B cell (primary cell): ENCODE results near the gene NIBAN1. TPM values are rescaled to one million over a fixed set of nuclear protein-coding genes. Genes with fewer than 3 reads are reported as not detected.

Source experiments
- ATAC-seq: fragments of 200-7000 bp; cut with Tn5 transposase; one replicate; pipeline ENCODE4 v1.10.0; 2021; ENCODE audit warnings: low read depth, mild to moderate bottlenecking, moderate number of reproducible peaks, moderate library complexity
- CTCF ChIA-PET: fragments of 350-600 bp; sonication (Branson Sonifier 250); formaldehyde crosslinking; loops from one replicate; lab custom pipeline; 2021; ENCODE audit warnings: antibody characterized with exemption, inconsistent platforms; lab: Charles Lee
- POLR2A ChIA-PET: fragments of 350-600 bp; sonication (Branson Sonifier 250); formaldehyde crosslinking; loops from one replicate; lab custom pipeline; 2021; ENCODE audit warnings: antibody characterized with exemption; lab: Charles Lee
- DNase-seq: peaks from one replicate; pipeline ENCODE4 v3.0.0; 2013
- H2AFZ ChIP-seq: 2 replicates; pipeline ENCODE4 v1.6.1; 2012; ENCODE audit warnings: mild to moderate bottlenecking, low read depth, low read length; ENCODE audit not compliant: insufficient read depth, poor library complexity, severe bottlenecking
- H3K27ac ChIP-seq, 2 donors: 1 replicate in 1 of 2; 2 replicates in 1 of 2; pipeline ENCODE4 v1.5.1; 2012 to 2013; ENCODE audit warnings: low read length in 2 of 2, mild to moderate bottlenecking in 2 of 2, moderate library complexity in 1 of 2
- H3K27me3 ChIP-seq, 4 experiments: fragments of 200-600 bp in 1 of 4; sonication (generic) in 1 of 4; replicated peaks in 1 of 4; 1 replicate in 2 of 4; 2 replicates in 2 of 4; pipeline versions ENCODE4 v1.6.1 to v1.7.0; 2013 to 2016; ENCODE audit warnings: low read length in 3 of 4, mild to moderate bottlenecking in 2 of 4, mixed read lengths in 1 of 4, moderate library complexity in 1 of 4; ENCODE audit not compliant: insufficient read depth in 4 of 4, control insufficient read depth in 3 of 4; ENCODE audit errors: control extremely low read depth in 1 of 4
- H3K36me3 ChIP-seq, 2 experiments: replicated peaks in 1 of 2; 1 replicate in 1 of 2; 2 replicates in 1 of 2; pipeline versions ENCODE4 v1.6.1 to v1.7.1; 2013; ENCODE audit warnings: low read length in 1 of 2; ENCODE audit not compliant: insufficient read depth in 2 of 2, control insufficient read depth in 1 of 2; ENCODE audit errors: control extremely low read depth in 1 of 2, extremely low read depth in 1 of 2
- H3K4me1 ChIP-seq, 2 donors: fragments of 200-600 bp in 1 of 2; sonication (generic) in 1 of 2; 1 replicate in 1 of 2; 2 replicates in 1 of 2; pipeline versions ENCODE4 v1.5.1 to v1.6.1; 2013 to 2017; ENCODE audit warnings: low read length in 2 of 2; ENCODE audit not compliant: control insufficient read depth in 2 of 2, insufficient read depth in 2 of 2
- H3K4me2 ChIP-seq: replicated peaks from 2 replicates; pipeline ENCODE3; 2012; ENCODE audit warnings: mild to moderate bottlenecking, low read depth, low read length; ENCODE audit not compliant: poor library complexity, severe bottlenecking
- H3K4me3 ChIP-seq, 5 experiments: fragments of 200-600 bp in 1 of 5; sonication (generic) in 1 of 5; 1 replicate in 3 of 5; 2 replicates in 2 of 5; pipeline versions ENCODE4 v1.5.1 to v1.7.0; 2011 to 2016; ENCODE audit warnings: low read length in 4 of 5, mild to moderate bottlenecking in 4 of 5, low read depth in 2 of 5, control low read depth in 1 of 5, moderate library complexity in 1 of 5; ENCODE audit not compliant: insufficient read depth in 1 of 5; ENCODE audit errors: control extremely low read depth in 1 of 5, extremely low read depth in 1 of 5
- H3K79me2 ChIP-seq: fragments of 200-600 bp; sonication (generic); one replicate; pipeline ENCODE4 v1.6.0; 2016; ENCODE audit warnings: low read length; ENCODE audit not compliant: control insufficient read depth, insufficient read depth
- H3K9ac ChIP-seq: fragments of 200-600 bp; sonication (generic); 2 replicates; pipeline ENCODE4 v1.6.1; 2017; ENCODE audit warnings: mild to moderate bottlenecking, low read length, moderate library complexity
- H3K9me3 ChIP-seq, 3 donors: one replicate each; pipeline versions ENCODE4 v1.6.1 to v1.7.1; 2013; ENCODE audit warnings: low read length in 2 of 3; ENCODE audit not compliant: control insufficient read depth in 2 of 3, insufficient read depth in 1 of 3; ENCODE audit errors: control extremely low read depth in 1 of 3
- H4K20me1 ChIP-seq: 2 replicates; pipeline ENCODE4 v1.6.0; 2012; ENCODE audit warnings: mild to moderate bottlenecking, low read length; ENCODE audit not compliant: insufficient read depth, control insufficient read depth, poor library complexity, severe bottlenecking
- H3K27ac Mint-ChIP-seq: one replicate; pipeline ENCODE4 v1.8.0; 2021; ENCODE audit warnings: mixed read lengths
- H3K27me3 Mint-ChIP-seq: one replicate; pipeline ENCODE4 v1.8.0; 2021; ENCODE audit warnings: mixed read lengths
- H3K4me1 Mint-ChIP-seq: one replicate; pipeline ENCODE4 v1.8.0; 2021; ENCODE audit warnings: mixed read lengths
- H3K4me3 Mint-ChIP-seq: one replicate; pipeline ENCODE4 v1.8.0; 2021; ENCODE audit warnings: mixed read lengths
- H3K9me3 Mint-ChIP-seq: one replicate; pipeline ENCODE4 v1.8.0; 2022; ENCODE audit warnings: mixed read lengths; ENCODE audit not compliant: insufficient read depth
- EZH2 ChIP-seq: IDR thresholded peaks from 2 replicates; pipeline ENCODE4 v1.6.1; 2012; ENCODE audit warnings: borderline replicate concordance, low read depth, mild to moderate bottlenecking, moderate library complexity, low read length; ENCODE audit not compliant: insufficient read depth, poor library complexity, severe bottlenecking
- WGBS: methylation state at CpG from one replicate; pipeline ENCODE4 v1.1.5; 2013; ENCODE audit warnings: missing lambda C conversion rate; ENCODE audit not compliant: insufficient coverage; 5-methylcytosine and 5-hydroxymethylcytosine counted together
- intact Hi-C: fragments of 100-400 bp; cut with micrococcal nuclease; formaldehyde crosslinking; loops from one replicate; pipeline ENCODE4 v1.10.0; 2022
- polyA plus RNA-seq: library from polyadenylated mRNA; depleted of rRNA; stranded (reverse); fragments of >200 nt; gene quantifications from 2 replicates; pipeline ENCODE4 v1.2.3, GENCODE V29; 2012
- total RNA-seq, 2 donors: library from RNA; stranded (reverse); fragments of 120-200 nt in 1 of 2; gene quantifications; 1 replicate in 1 of 2; 2 replicates in 1 of 2; pipeline versions ENCODE4 v1.2.3 to v1.2.4, GENCODE V29; 2013 to 2022
- TF ChIP-seq, protein P1 (sequence below): fragments of 200-600 bp; IDR thresholded peaks from one replicate; pipeline ENCODE4 v1.8.0; 2022; ENCODE audit warnings: antibody characterized with exemption, mild to moderate bottlenecking

The NIBAN1 gene
- total and polyA plus RNA-seq, 2 donors (not counting 1 experiment from before 2014, with no cell fraction given), result 1.2 to 13.2 TPM

DNA sequence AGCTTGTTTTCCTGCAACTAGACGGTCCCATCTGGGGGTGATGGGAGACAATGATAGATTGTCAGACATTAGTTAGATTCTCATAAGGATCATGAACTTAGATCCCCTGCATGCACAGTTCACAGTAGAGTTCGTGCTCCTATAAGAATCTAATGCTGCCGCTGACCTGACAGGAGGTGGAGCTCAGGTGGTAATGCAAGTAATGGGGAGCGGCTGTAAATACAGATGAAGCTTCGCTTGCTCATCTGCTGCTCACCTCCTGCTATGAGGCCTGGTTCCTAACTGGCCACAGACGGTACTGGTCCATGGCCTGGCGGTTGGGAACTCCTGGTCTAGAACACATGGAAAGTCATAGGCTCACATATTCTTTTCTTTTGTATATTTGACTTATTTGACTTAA is 42.0 kb downstream of the NIBAN1 start:
- no peaks in the 10 kb centered on the region for H3K36me3 ChIP-seq
- WGBS, result 100% methylated on average over 5 of the region's 7 CpGs
- no peaks in the 10 kb centered on the region for H3K9me3 ChIP-seq
- no peak overlapping the region for H3K4me3 Mint-ChIP-seq
- TF ChIP-seq, protein P1, sequence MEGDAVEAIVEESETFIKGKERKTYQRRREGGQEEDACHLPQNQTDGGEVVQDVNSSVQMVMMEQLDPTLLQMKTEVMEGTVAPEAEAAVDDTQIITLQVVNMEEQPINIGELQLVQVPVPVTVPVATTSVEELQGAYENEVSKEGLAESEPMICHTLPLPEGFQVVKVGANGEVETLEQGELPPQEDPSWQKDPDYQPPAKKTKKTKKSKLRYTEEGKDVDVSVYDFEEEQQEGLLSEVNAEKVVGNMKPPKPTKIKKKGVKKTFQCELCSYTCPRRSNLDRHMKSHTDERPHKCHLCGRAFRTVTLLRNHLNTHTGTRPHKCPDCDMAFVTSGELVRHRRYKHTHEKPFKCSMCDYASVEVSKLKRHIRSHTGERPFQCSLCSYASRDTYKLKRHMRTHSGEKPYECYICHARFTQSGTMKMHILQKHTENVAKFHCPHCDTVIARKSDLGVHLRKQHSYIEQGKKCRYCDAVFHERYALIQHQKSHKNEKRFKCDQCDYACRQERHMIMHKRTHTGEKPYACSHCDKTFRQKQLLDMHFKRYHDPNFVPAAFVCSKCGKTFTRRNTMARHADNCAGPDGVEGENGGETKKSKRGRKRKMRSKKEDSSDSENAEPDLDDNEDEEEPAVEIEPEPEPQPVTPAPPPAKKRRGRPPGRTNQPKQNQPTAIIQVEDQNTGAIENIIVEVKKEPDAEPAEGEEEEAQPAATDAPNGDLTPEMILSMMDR, result no peak
- no peak for TF ChIP-seq EZH2
- no peaks in the 10 kb centered on the region for H3K27me3 Mint-ChIP-seq
- intact Hi-C loops, result no loop called here
- ChIA-PET CTCF (no interaction called here), POLR2A (no interaction called here)
- no peak overlapping the region for H3K27ac ChIP-seq
- H3K9ac ChIP-seq, result no peak overlapping the region
- no peaks in the 10 kb centered on the region for H3K4me1 Mint-ChIP-seq
- H3K4me3 ChIP-seq, result no peak overlapping the region
- ATAC-seq (no peak), DNase-seq (no peak)
- H3K4me2 ChIP-seq, result no peak overlapping the region
- H3K79me2 ChIP-seq, result no peaks in the 10 kb centered on the region
- no peak overlapping the region for H2AFZ ChIP-seq
- H4K20me1 ChIP-seq, result no peaks in the 10 kb centered on the region
- H3K9me3 Mint-ChIP-seq, result no peaks in the 10 kb centered on the region
- no peaks in the 10 kb centered on the region for H3K4me1 ChIP-seq
- H3K27me3 ChIP-seq, result no peaks in the 10 kb centered on the region
- H3K27ac Mint-ChIP-seq, result no peak overlapping the region

DNA sequence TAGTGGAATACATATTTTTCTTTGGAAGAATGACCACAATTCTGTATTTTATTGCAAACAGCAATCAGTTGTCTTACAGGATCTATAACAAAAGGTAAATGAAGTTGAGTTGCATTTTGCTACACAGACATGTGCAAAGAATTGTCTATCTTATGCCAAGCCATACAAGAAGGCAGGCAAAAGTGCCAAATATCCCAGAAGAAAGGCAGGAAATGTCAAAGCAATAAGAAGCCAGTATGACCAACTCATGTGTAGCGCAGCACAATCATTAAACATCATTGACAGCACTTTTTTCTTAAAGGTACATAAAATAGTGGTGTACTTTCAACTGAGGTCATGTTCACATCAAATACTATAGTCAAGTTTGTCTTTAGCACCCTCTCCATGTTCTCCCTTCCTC is 42.7 kb downstream of the NIBAN1 start:
- Histone ChIP-seq H3K27ac (no peak overlapping the region), H3K4me3 (no peak overlapping the region), H3K27me3 (no peaks in the 10 kb centered on the region), H4K20me1 (no peaks in the 10 kb centered on the region), H3K4me2 (no peak overlapping the region), H3K4me1 (no peaks in the 10 kb centered on the region), H3K36me3 (no peaks in the 10 kb centered on the region), H3K9ac (no peak overlapping the region), H2AFZ (no peak overlapping the region), H3K79me2 (no peaks in the 10 kb centered on the region), H3K9me3 (no peaks in the 10 kb centered on the region)
- TF ChIP-seq, protein P1, result no peak
- TF ChIP-seq EZH2, result no peak
- Mint-ChIP-seq H3K4me3 (no peak overlapping the region), H3K9me3 (peaks cover 3% of the 10 kb centered on the region), H3K27ac (no peak overlapping the region), H3K4me1 (no peaks in the 10 kb centered on the region), H3K27me3 (no peaks in the 10 kb centered on the region)
- POLR2A ChIA-PET, result no interaction called here
- WGBS, result no CpG with 5 or more reads among the region's 1 CpG
- ATAC-seq (no peak), DNase-seq (no peak)
- CTCF ChIA-PET, result no interaction called here
- intact Hi-C loops, result no loop called here
